Psoas muscle (tissue), 8 donors: ENCODE results near the gene SMCR8. TPM values are rescaled to one million over a fixed set of nuclear protein-coding genes. Genes with fewer than 3 reads are reported as not detected.
A peak's percentile ranks its signal among the peaks of the same experiment; 100 is the strongest.

Source experiments
- ATAC-seq, 4 donors: fragments of 200-7000 bp; cut with Tn5 transposase; one replicate each; pipeline ENCODE4 v1.9.1; 2020; ENCODE audit warnings: moderate library complexity in 3 of 4, mild to moderate bottlenecking in 2 of 4
- DNase-seq, 2 donors: peaks; one replicate each; pipeline ENCODE4 v3.0.0-alpha.2; 2020
- H3K27ac ChIP-seq: fragments of 200-600 bp; one replicate; pipeline ENCODE4 v1.8.0; 2022
- H3K27me3 ChIP-seq, 3 donors: fragments of 200-600 bp in 1 of 3; one replicate each; pipeline versions ENCODE4 v1.6.1 to v1.8.0; 2013 to 2022; ENCODE audit warnings: low read length in 2 of 3, mild to moderate bottlenecking in 2 of 3, moderate library complexity in 1 of 3; ENCODE audit not compliant: insufficient read depth in 3 of 3
- H3K36me3 ChIP-seq, 2 donors: fragments of 200-600 bp in 1 of 2; one replicate each; pipeline versions ENCODE4 v1.6.1 to v1.8.0; 2013 to 2022; ENCODE audit warnings: low read depth in 1 of 2, mild to moderate bottlenecking in 1 of 2, moderate library complexity in 1 of 2; ENCODE audit not compliant: insufficient read depth in 1 of 2
- H3K4me1 ChIP-seq: fragments of 200-600 bp; one replicate; pipeline ENCODE4 v1.8.0; 2022
- H3K4me3 ChIP-seq: fragments of 200-600 bp; one replicate; pipeline ENCODE4 v1.8.0; 2022; ENCODE audit warnings: mild to moderate bottlenecking
- H3K9me3 ChIP-seq: fragments of 200-600 bp; one replicate; pipeline ENCODE4 v1.8.0; 2022
- WGBS, 3 donors: extraction: QIAGEN DNeasy Blood & Tissue Kit; methylation state at CpG; one replicate each; pipeline versions ENCODE4 v1.1.6 to v1.1.7; 2013; 5-methylcytosine and 5-hydroxymethylcytosine counted together
- intact Hi-C, 2 donors: fragments of 100-400 bp; cut with DNase I; formaldehyde crosslinking; loops; one replicate each; pipeline versions ENCODE4 v1.11.0 to v1.14.2; 2022
- polyA plus RNA-seq, 3 donors: library from polyadenylated mRNA; stranded (reverse); fragments of 200-250 nt; gene quantifications; one replicate each; pipeline ENCODE4 v1.2.3, GENCODE V29; 2013
- total RNA-seq, 4 donors: library from RNA; stranded (reverse); fragmentation: NEBNext Ultra II Directional in 2 of 4; extraction: Animal tissue kit (Norgen Biotek cat#: 25700) in 2 of 4; gene quantifications; one replicate each; pipeline versions ENCODE4 v1.2.1 to v1.2.4, GENCODE V29; 2021 to 2023
- TF ChIP-seq, protein P1 (sequence below): fragments of 200-600 bp; IDR thresholded peaks from one replicate; pipeline ENCODE4 v1.8.0; 2022; ENCODE audit warnings: antibody characterized with exemption
- donor health status: healthy with polysubstance abuse.
- donor health status: DM: no; HTN: no; CAD: no; lungs with moderate emphysema.
- donor health status: Bipolar disorder and iron deficiency.
- donor health status: healthy.
- donor health status: DM: yes; HTN: yes; CAD: no.
- donor health status: DM: no; HTN: no; CAD: no.
- donor health status: DM: no; HTN: no; CAD: no.
- donor health status: DM: yes; HTN: yes; CAD: no.

Gene SMCR8
- total and polyA plus RNA-seq, 7 donors: 3.9 to 23.4 (median 10.7) TPM

- no peak for ATAC-seq
- Histone ChIP-seq H3K9me3 (no peaks in the 10 kb centered on the region), H3K4me1 (no peaks in the 10 kb centered on the region), H3K4me3 (no peak overlapping the region), H3K36me3 (peaks cover 3 to 79% of the 10 kb centered on the region in 2 donors), H3K27me3 (no peaks in the 10 kb centered on the region), H3K27ac (no peak overlapping the region)
- intact Hi-C loops: loop anchor here in 1 of 2 donors (5.0 kb wide), 1 partner anchor 53 kb away; no protein-coding TSS in a partner anchor
- WGBS, 3 donors: 94 to 97% (median 96%) methylated on average over 13 of the region's 13 CpGs
- TF ChIP-seq, protein P1, sequence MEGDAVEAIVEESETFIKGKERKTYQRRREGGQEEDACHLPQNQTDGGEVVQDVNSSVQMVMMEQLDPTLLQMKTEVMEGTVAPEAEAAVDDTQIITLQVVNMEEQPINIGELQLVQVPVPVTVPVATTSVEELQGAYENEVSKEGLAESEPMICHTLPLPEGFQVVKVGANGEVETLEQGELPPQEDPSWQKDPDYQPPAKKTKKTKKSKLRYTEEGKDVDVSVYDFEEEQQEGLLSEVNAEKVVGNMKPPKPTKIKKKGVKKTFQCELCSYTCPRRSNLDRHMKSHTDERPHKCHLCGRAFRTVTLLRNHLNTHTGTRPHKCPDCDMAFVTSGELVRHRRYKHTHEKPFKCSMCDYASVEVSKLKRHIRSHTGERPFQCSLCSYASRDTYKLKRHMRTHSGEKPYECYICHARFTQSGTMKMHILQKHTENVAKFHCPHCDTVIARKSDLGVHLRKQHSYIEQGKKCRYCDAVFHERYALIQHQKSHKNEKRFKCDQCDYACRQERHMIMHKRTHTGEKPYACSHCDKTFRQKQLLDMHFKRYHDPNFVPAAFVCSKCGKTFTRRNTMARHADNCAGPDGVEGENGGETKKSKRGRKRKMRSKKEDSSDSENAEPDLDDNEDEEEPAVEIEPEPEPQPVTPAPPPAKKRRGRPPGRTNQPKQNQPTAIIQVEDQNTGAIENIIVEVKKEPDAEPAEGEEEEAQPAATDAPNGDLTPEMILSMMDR: no peak
- no peak for DNase-seq
Measured at GRCh38 chr17:18339933-18340332, 24.8 kb downstream of the SMCR8 start.

DNA sequence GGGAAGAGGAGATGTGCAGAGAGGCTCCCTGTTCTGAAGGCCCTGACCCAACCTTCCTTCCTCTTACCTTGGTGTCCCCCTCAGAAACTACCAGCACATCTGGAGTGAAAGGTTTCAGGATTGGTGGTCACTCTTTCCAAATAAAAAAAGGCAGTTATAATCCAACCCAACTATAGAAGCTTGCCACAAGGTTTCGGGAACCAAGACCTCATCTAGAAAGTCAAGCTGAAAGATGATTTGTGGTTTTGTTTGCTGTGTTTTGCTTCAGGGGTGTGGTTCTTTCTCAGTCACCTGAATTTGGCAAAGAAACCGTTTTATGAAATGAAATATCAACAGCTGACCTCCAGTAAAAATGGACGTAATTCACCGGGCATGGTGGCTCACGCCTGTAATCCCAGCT lies 28.9 kb downstream of the SMCR8 start:
- H3K36me3 ChIP-seq: peaks cover 6 to 92% of the 10 kb centered on the region in 2 donors
- H3K4me3 ChIP-seq: no peak overlapping the region
- no peaks in the 10 kb centered on the region for H3K4me1 ChIP-seq
- no peaks in the 10 kb centered on the region for H3K27me3 ChIP-seq
- whole genome bisulfite sequencing, 3 donors: 72 to 92% (median 76%) methylated on average over 5 of the region's 5 CpGs
- H3K9me3 ChIP-seq: no peaks in the 10 kb centered on the region
- TF ChIP-seq, protein P1: no peak
- H3K27ac ChIP-seq: no peak overlapping the region
- ATAC-seq: no peak
- intact Hi-C loops: loop anchor here in 1 of 2 donors (5.0 kb wide), 1 partner anchor 57 kb away; no protein-coding TSS in a partner anchor
- no peak for DNase-seq

DNA sequence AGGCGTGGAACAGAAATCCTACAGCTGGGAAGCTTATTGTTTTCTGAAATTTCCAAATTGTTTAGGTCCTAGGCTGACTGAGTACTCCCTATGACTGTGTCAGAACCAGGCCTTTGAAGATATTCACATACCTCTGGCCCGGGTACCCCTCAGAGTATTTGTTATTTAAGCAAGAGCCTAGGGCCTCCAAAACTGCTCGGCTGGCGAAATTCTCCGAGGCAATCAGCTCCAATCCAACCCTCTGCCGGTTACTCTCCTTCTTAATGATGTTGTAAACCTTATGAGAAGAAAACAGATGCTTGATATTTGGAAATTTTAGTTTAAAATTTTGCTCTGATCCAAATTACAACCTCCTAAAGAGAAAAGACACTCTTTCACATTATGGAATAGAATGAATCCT lies 38.4 kb downstream of the SMCR8 start:
- Histone ChIP-seq H3K27ac (no peak overlapping the region), H3K4me1 (no peaks in the 10 kb centered on the region), H3K27me3 (no peaks in the 10 kb centered on the region), H3K36me3 (peaks cover 7 to 79% of the 10 kb centered on the region in 2 donors), H3K4me3 (no peak overlapping the region), H3K9me3 (no peaks in the 10 kb centered on the region)
- no peak for DNase-seq
- TF ChIP-seq, protein P1: no peak
- 91 to 95% (median 94%) methylated on average over 6 of the region's 6 CpGs for WGBS, 3 donors
- intact Hi-C loops: no loop called here
- no peak for ATAC-seq

DNA sequence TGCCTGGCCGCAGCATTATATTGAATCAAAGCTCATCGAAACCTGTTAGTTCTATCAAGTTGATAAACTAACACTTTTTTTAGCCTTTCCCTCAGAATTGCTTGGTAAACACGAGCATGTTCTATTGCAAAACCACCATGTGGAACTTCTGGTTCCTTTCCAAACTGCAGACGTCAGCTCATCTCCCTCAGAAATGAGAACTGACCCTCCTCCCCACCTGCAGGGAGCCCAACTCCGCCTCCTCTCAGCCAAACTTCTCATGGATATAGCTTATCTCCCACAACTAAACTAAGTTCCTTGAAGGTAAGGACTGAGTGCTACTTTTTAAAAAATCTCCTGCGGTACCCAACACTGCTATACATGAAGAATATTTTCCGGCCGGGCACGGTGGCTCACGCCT lies 41.5 kb downstream of the SMCR8 start:
- DNase-seq (peak in 1 of 2 donors; percentile 60), ATAC-seq (peak in 1 of 4 donors; percentile 70)
- Histone ChIP-seq H3K9me3 (no peaks in the 10 kb centered on the region), H3K36me3 (peaks cover 5 to 66% of the 10 kb centered on the region in 2 donors), H3K27ac (no peak overlapping the region), H3K27me3 (no peaks in the 10 kb centered on the region), H3K4me3 (no peak overlapping the region), H3K4me1 (no peaks in the 10 kb centered on the region)
- WGBS, 3 donors: 83 to 89% (median 85%) methylated on average over 10 of the region's 10 CpGs
- intact Hi-C loops: no loop called here
- TF ChIP-seq, protein P1: no peak

- DNase-seq (no peak), ATAC-seq (no peak)
- Histone ChIP-seq H3K27me3 (no peaks in the 10 kb centered on the region), H3K4me3 (no peak overlapping the region), H3K4me1 (peaks cover 9% of the 10 kb centered on the region), H3K27ac (no peak overlapping the region), H3K36me3 (peaks cover 0 to 29% of the 10 kb centered on the region in 2 donors), H3K9me3 (no peaks in the 10 kb centered on the region)
- intact Hi-C loops: no loop called here
- TF ChIP-seq, protein P1: no peak
- 68 to 80% (median 71%) methylated on average over 8 of the region's 8 CpGs for WGBS, 3 donors
Measured at GRCh38 chr17:18360518-18360917, 45.4 kb downstream of the SMCR8 start.
